NCI-H2227 (cell line): Measurements from ENCODE around the gene ARHGEF38.

Experiments
- DNase-seq: peaks from one replicate; lab custom pipeline; 2025; ENCODE audit not compliant: unreplicated experiment; lab: John Stamatoyannopoulos, UW

The ARHGEF38 gene

DNA sequence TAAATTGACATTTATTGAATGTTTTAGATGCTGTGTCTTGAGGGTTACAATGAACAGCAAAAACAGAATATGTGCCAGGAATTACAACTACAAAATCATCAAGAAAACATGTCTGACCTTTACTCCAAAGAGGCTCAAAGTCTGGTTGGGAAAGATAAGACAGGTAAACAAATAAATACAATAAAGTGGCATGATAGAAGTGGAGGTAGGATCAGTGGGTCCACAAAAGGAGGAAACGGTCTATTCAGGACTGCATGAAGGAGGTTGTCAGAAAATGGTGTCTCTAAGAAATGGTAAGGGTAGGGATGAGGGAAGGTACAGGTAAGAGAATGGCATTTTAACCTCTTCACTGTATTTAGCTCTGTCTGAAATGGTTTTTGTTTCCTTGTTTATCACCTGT is 3.8 kb downstream of the ARHGEF38 start:
- no peak for DNase-seq

DNA sequence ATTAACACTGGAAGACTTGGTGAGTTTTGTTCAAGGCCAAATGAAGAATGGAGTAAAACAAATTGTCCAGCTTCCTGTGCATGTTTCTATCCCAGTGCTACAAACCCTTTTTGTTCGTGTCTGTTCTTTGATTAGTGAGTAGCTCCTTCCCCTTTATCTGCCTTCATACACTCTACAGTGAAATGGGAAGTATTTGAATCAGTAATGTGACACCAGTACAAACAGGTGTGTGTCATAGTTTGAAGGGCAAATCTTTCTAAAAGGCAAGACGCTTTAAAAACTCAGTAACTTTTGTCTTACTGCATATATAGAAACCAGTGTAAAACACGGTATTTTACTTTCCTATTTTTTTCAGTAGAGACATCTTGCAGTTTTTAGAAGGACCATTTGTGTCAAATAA is 5.9 kb downstream of the ARHGEF38 start:
- no peak for DNase-seq

GRCh38 chr4:105560421-105560848 is 8.0 kb downstream of the ARHGEF38 start:
- DNase-seq = no peak

DNA sequence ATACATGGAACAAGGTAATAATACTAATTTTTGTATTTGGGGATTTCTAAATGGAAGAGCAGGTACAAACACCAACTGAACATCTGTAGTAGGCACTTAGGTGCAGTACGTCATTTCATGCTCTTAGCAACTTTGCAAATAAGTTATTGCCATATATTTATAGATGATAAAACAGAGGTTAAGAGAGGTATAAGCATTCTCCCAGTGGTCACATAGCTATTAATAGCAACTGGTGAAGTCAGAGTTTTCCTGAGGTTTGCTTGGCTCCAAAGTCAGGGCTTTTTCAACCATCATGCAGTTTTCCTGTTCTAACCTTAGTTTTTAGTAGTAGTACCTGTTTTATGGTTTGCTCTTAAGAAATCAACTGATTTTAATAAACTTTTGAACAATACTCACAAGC is 10.9 kb downstream of the ARHGEF38 start:
- DNase-seq = no peak

DNA sequence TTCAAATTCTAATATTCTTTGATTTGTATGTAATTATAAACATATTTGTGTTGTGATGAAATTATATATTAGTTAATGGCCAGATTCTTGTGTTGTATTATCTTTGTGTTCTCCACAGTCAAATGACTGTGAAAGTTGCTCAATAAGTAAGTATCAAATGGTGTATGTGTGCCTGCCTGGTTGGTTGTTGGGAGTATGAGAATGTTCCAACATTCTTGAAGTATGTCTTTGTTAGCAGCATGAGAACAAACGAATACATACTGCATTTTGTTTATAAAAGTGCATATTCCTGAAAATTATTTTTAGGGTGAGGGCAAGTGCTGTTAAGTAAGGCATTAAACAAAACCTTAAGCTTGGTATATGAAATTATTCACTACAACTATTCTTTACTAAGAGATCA is 16.2 kb downstream of the ARHGEF38 start:
- DNase-seq = no peak

DNA sequence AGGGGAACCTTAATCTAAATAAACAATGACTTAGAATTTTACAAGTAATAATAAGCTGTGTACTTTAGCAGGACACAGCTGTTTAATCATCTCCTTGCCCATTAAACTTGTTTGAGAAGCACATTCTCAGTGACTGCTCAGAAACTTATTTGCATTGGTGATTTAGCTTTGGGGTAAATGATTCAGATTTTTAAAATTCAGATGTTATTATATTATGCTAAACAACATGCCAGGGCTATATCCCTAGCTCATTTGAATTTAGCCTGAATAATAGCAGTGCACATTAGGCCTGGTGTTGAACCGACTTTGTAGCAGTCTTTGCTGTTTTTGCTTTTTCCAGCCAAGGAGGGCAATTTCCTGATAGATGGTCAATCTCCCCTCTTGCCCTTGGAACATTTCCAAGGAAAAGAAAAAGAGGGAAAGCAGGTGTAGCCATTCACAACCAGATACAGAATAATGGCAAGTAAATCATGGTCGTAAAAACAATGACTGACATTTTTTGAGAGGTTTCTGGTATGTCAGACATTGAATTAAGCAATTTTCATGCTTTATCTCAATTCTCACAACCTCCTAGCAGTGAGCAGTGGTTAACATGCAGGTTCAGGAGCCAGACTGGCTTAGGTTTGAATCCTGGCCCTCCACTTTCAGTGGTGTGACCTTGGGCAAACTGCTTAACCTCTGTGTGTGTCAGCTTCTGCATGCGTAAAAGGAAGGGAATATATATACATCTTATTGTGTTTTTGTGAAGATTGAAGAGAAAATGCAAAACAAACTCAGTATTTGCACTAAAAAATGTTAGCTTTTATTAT is 16.8 kb downstream of the ARHGEF38 start:
- DNase-seq = peak; percentile 4

DNA sequence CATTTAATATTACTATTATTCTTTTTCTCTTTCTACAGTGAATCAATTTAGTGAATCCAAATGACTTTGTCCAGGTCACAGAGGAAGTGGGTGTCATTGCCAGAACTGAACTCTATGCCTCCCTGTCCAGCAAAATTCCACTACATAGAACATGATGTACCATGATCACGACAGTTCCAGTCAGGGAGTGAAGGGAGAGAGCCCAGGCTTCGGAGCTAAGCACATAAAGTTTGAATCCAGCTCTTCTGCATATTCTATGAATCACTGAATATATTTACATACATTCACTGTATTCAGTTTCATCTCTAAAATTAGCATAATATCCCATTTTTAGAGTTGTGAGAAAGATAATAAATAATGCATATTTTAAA is 17.4 kb downstream of the ARHGEF38 start:
- DNase-seq = no peak

GRCh38 chr4:105572296-105572695 is 19.9 kb downstream of the ARHGEF38 start:
- no peak for DNase-seq

GRCh38 chr4:105586638-105587328 is 34.4 kb downstream of the ARHGEF38 start:
- DNase-seq = no peak

GRCh38 chr4:105587841-105588240 is 35.4 kb downstream of the ARHGEF38 start:
- DNase-seq = no peak

GRCh38 chr4:105588252-105588651 is 35.8 kb downstream of the ARHGEF38 start:
- DNase-seq = no peak

- no peak for DNase-seq
These were observed 39.2 kb downstream of the ARHGEF38 start for GRCh38 chr4:105591573-105591972.

DNA sequence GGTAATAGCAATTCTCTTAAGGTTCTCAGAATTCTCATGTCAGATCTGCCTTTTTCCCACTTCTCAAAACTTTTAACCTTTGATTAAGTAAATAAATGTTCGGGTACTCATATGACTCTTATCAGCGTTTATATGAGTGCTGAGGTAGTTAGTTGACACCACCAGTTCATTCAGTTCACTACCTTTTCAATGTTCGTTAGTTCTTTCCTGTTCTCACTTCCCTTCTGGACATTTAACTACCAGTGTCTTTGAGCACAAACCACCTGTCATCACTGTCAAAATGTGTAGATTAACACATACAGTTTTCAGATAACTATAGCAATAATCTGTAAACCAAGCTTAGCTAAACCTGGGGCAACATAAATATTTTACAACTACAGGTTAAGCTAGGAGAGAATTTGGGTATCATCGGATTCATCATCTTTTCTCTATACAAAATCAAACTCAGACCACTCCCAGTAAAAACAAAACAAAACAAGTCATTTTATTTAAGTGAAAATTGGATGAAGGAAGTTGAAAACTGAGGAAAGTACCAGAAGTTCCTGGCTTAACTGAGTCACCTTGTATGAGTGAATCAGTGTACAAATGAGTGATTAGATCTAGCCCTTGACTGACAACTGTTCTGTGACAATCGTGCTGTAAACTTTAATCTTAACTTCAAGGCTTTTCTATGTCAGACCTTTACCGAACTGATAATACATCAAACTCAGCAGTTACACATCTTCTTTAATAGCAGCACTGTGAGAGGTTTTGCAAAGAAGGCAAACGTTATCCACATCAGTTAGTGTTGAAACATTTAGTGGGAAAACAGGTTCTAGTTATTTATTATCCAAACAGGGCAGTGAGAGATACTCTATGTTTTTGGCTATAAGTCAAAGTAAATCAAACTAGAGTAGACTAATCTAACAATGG is 41.9 kb downstream of the ARHGEF38 start:
- no peak for DNase-seq

- peak; percentile 7 for DNase-seq
These were observed 44.3 kb downstream of the ARHGEF38 start for GRCh38 chr4:105596684-105597083.

DNA sequence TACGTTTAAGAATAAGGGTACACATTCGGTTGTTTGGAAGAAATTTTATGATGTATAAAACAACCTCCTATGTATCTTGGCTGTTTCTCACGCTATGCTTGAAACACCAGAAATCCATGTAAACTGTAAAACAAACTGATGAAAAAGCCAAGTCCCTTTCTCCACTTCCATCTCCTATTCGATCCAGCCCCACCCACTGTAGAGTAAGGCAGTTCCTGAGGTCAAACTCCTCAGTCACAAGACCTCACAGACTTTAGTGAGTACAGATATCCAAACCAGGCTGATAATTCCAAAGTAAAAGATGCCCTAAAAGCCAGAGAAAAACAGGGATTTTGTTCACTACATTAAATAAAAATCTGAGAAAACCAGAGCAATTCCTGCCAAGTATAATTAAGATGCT is 45.6 kb downstream of the ARHGEF38 start:
- no peak for DNase-seq

- no peak for DNase-seq
These were observed 46.4 kb downstream of the ARHGEF38 start for GRCh38 chr4:105598787-105599186.

DNA sequence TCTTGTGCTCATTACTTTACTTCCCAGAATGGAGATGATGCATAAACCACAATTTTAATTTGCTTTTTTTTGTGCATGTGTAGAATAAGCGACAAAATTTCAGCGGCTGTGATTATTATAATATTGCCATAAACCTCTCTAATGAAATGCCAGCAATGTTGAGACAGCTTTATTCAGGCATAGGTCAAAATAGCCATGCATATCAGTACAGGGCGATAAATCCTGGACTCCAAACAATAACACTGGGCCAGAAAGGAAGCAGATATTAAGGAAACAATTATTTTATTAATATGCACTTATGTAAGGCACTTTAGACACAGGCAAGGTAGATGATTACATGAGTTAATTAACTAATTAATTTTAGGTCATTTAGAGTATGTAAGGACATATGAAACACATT is 47.1 kb downstream of the ARHGEF38 start:
- no peak for DNase-seq

DNA sequence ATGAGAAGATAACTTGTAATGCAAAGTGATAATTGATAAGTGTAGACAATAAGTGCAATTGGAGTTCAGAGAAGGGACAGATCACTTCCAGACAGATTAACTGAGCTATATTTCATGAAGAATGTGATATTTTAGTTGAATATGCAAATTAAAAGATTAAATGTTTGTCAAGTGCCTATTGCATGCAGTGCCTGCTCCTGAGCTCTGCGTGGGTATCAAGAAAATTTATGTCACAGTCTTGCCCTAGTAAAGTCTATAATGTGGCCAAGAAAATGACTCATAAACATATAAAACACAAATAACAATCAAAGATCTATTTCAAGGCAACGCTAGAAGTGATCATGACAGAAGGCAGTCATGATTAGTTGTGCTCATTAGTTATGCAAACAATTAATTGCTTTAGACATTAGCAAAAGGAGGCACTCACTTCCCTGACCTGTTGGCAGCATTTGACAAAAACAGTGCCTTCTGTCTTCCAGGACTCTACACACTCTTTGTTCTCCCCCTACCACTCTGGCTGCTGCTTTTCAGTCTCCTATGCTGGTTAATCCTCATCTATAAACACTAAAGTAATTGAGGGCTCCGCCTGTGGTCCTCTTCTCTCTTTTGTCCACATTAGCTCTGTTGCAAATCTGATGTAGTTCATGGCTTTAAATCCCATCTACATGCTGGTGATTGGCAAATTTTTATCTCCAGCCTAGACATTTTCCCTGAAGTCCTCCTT is 47.7 kb downstream of the ARHGEF38 start:
- no peak for DNase-seq

DNA sequence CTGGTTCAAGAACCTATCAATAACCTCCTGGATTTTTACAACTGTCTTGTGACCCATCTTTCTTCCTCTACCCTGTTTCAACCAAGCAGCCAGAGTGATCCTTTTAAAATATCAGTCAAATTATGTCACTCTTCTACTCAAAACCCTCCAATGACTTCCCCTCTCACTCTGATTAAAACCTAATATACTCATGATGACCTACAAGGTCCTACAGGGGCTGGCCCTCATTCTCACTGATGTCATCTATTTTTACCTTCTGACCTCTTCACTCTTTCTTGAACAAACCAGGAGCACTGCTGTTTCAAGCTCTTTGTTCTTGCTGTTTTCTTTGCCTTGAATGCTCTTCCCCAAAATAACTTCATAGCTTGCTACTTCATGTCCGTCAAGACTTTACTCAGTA is 48.5 kb downstream of the ARHGEF38 start:
- no peak for DNase-seq

- no peak for DNase-seq
These were observed 49.0 kb downstream of the ARHGEF38 start for GRCh38 chr4:105601406-105601805.

DNA sequence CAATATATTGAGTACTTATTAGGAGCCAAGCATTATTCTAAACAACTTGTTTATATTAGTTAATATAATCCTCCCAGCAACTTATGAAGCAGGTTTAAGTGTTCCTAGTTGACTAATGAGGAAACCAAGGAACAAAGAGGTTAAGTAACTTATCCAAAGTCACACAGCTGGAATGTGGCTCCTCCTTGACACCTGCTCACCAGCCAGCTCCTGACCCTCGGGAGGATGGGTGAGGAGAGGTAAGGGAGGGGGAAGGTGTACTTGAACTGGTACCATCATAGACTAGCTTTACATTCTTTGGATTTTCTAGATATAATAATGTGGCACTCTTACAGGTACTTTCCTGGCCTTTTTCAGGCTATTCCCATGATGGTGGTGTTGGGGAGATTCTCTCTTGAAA is 50.7 kb downstream of the ARHGEF38 start:
- no peak for DNase-seq
